GM18867 (cell line): ENCODE measurements around the gene ANO3.
"Not testable (repeated sequence)": the region's sequence is repeated elsewhere in the genome, so short reads cannot be mapped to it uniquely, and the experiment has no call there.

Experiments
- ATAC-seq: cut with Tn5 transposase; IDR thresholded peaks from one replicate; pipeline ENCODE4 v1.9.1; 2021; ENCODE audit warnings: mild to moderate bottlenecking, moderate library complexity; ENCODE audit not compliant: unreplicated experiment

Gene ANO3

GRCh38 chr11:26331911-26332571 is at the start of gene ANO3:
ANO3 (plus strand) TSS chr11:26332130; CDS start chr11:26332276, 146 bp downstream.
- peak; percentile 92 for ATAC-seq

GRCh38 chr11:26283852-26284408 is 48.0 kb upstream of the ANO3 start:
- no peak for ATAC-seq

- no peak for ATAC-seq
Measured at GRCh38 chr11:26285608-26286007, 46.3 kb upstream of the ANO3 start.

- peak; percentile 61 for ATAC-seq
Measured at GRCh38 chr11:26286472-26287066, 45.4 kb upstream of the ANO3 start.

GRCh38 chr11:26287067-26287518 is 44.8 kb upstream of the ANO3 start:
- no peak for ATAC-seq

GRCh38 chr11:26297189-26297975 is 34.5 kb upstream of the ANO3 start:
- peak; percentile 93 for ATAC-seq

GRCh38 chr11:26316372-26316771 is 15.6 kb upstream of the ANO3 start:
- not testable (repeated sequence) for ATAC-seq

- ATAC-seq = no peak
Measured at GRCh38 chr11:26319906-26320305, 12.0 kb upstream of the ANO3 start.

- no peak for ATAC-seq
Measured at GRCh38 chr11:26321516-26321915, 10.4 kb upstream of the ANO3 start.

- ATAC-seq = no peak
Measured at GRCh38 chr11:26322335-26323067, 9.4 kb upstream of the ANO3 start.

GRCh38 chr11:26323837-26324236 is 8.1 kb upstream of the ANO3 start:
- ATAC-seq = no peak

- no peak for ATAC-seq
Measured at GRCh38 chr11:26324270-26324669, 7.7 kb upstream of the ANO3 start.

GRCh38 chr11:26326793-26327400 is 5.0 kb upstream of the ANO3 start:
- ATAC-seq = no peak

GRCh38 chr11:26329206-26329605 is 2.7 kb upstream of the ANO3 start:
- ATAC-seq = no peak

- ATAC-seq = no peak
Measured at GRCh38 chr11:26330262-26330661, 1.7 kb upstream of the ANO3 start.

- no peak for ATAC-seq
Measured at GRCh38 chr11:26332572-26332915, 614 bp downstream of the ANO3 start.

- ATAC-seq = no peak
Measured at GRCh38 chr11:26333906-26334305, 2.0 kb downstream of the ANO3 start.

- ATAC-seq = no peak
Measured at GRCh38 chr11:26335903-26336302, 4.0 kb downstream of the ANO3 start.

- no peak for ATAC-seq
Measured at GRCh38 chr11:26344647-26345046, 12.7 kb downstream of the ANO3 start.

GRCh38 chr11:26348776-26349175 is 16.8 kb downstream of the ANO3 start:
- ATAC-seq = no peak

- no peak for ATAC-seq
Measured at GRCh38 chr11:26350002-26350401, 18.1 kb downstream of the ANO3 start.
